Stimulated activated naive CD8-positive, alpha-beta T cell treated with anti-CD3 and anti-CD28 coated beads, Interleukin-15, amount 100 ng/mL, for 72 hours (primary cell): ENCODE data around the gene NOXA1.

ENCODE experiments used
- ATAC-seq: fragments of 150-1000 bp; cut with Tn5 transposase; 2 replicates; pipeline ENCODE4 v1.10.0; 2021; ENCODE audit warnings: mild to moderate bottlenecking, moderate library complexity
- DNase-seq, 2 donors: peaks; one replicate each; pipeline ENCODE4 v3.0.0; 2021 to 2022
- H3K27ac Mint-ChIP-seq, 2 donors: one replicate each; pipeline ENCODE4 v1.8.0; 2022; ENCODE audit warnings: mild to moderate bottlenecking in 2 of 2, mixed read lengths in 2 of 2, moderate library complexity in 2 of 2
- H3K27me3 Mint-ChIP-seq: one replicate; pipeline ENCODE4 v1.8.0; 2022; ENCODE audit warnings: mixed read lengths
- H3K4me1 Mint-ChIP-seq: one replicate; pipeline ENCODE4 v1.8.0; 2022; ENCODE audit warnings: mild to moderate bottlenecking, mixed read lengths
- H3K4me3 Mint-ChIP-seq, 2 donors: one replicate each; pipeline ENCODE4 v1.8.0; 2022; ENCODE audit warnings: mild to moderate bottlenecking in 2 of 2, mixed read lengths in 2 of 2, moderate library complexity in 1 of 2
- H3K9me3 Mint-ChIP-seq, 2 donors: one replicate each; pipeline ENCODE4 v1.8.0; 2022; ENCODE audit warnings: mixed read lengths in 2 of 2

NOXA1 gene

GRCh38 chr9:137427454-137428310 is 4.5 kb downstream of the NOXA1 start:
- DNase-seq (no peak), ATAC-seq (no peak)
- H3K4me1 Mint-ChIP-seq, result no peaks in the 10 kb centered on the region
- H3K27me3 Mint-ChIP-seq, result no peaks in the 10 kb centered on the region
- H3K9me3 Mint-ChIP-seq, result no peaks in the 10 kb centered on the region
- H3K27ac Mint-ChIP-seq, result no peak overlapping the region
- H3K4me3 Mint-ChIP-seq, result no peak overlapping the region

- Mint-ChIP-seq H3K4me3 (no peak overlapping the region), H3K4me1 (no peaks in the 10 kb centered on the region)
Observed at GRCh38 chr9:137428311-137428630, 5.1 kb downstream of the NOXA1 start.

GRCh38 chr9:137428841-137429545 is 5.8 kb downstream of the NOXA1 start:
- no peaks in the 10 kb centered on the region for H3K9me3 Mint-ChIP-seq
- no peak for ATAC-seq
- no peak overlapping the region for H3K27ac Mint-ChIP-seq
- DNase-seq, result no peak
- no peak overlapping the region for H3K4me3 Mint-ChIP-seq
- H3K27me3 Mint-ChIP-seq, result no peaks in the 10 kb centered on the region
- no peaks in the 10 kb centered on the region for H3K4me1 Mint-ChIP-seq

More at GRCh38 chr9:137428311-137428630, 5.1 kb downstream of the NOXA1 start:
- H3K9me3 Mint-ChIP-seq, result no peaks in the 10 kb centered on the region
- H3K27me3 Mint-ChIP-seq, result no peaks in the 10 kb centered on the region
- H3K27ac Mint-ChIP-seq, result no peak overlapping the region
- DNase-seq, result no peak
- ATAC-seq, result no peak

- DNase-seq, result no peak
- Mint-ChIP-seq H3K27ac (no peak overlapping the region), H3K4me1 (no peaks in the 10 kb centered on the region), H3K27me3 (no peaks in the 10 kb centered on the region), H3K4me3 (no peak overlapping the region), H3K9me3 (no peaks in the 10 kb centered on the region)
- ATAC-seq, result no peak
Observed at GRCh38 chr9:137429546-137429890, 6.3 kb downstream of the NOXA1 start.

- DNase-seq, result no peak
- peaks cover 3% of the 10 kb centered on the region for H3K4me1 Mint-ChIP-seq
- H3K4me3 Mint-ChIP-seq, result no peak overlapping the region
- no peak overlapping the region for H3K27ac Mint-ChIP-seq
- no peak for ATAC-seq
- no peaks in the 10 kb centered on the region for H3K27me3 Mint-ChIP-seq
- no peaks in the 10 kb centered on the region for H3K9me3 Mint-ChIP-seq
Observed at GRCh38 chr9:137429974-137430722, 7.0 kb downstream of the NOXA1 start.

- Mint-ChIP-seq H3K27me3 (no peaks in the 10 kb centered on the region), H3K4me1 (peaks cover 5% of the 10 kb centered on the region), H3K9me3 (no peaks in the 10 kb centered on the region), H3K4me3 (no peak overlapping the region), H3K27ac (no peak overlapping the region)
- DNase-seq (no peak), ATAC-seq (no peak)
Observed at GRCh38 chr9:137430723-137431415, 7.7 kb downstream of the NOXA1 start.

- no peak for ATAC-seq
- Mint-ChIP-seq H3K4me1 (peaks cover 5% of the 10 kb centered on the region), H3K27ac (no peak overlapping the region), H3K4me3 (no peak overlapping the region), H3K9me3 (no peaks in the 10 kb centered on the region), H3K27me3 (no peaks in the 10 kb centered on the region)
- no peak for DNase-seq
Observed at GRCh38 chr9:137431416-137431931, 8.3 kb downstream of the NOXA1 start.

- no peak for DNase-seq
- no peak for ATAC-seq
- H3K27me3 Mint-ChIP-seq, result no peaks in the 10 kb centered on the region
- H3K4me3 Mint-ChIP-seq, result no peak overlapping the region
- H3K4me1 Mint-ChIP-seq, result peaks cover 5% of the 10 kb centered on the region
- H3K27ac Mint-ChIP-seq, result no peak overlapping the region
- H3K9me3 Mint-ChIP-seq, result no peaks in the 10 kb centered on the region
Observed at GRCh38 chr9:137432687-137433348, 9.6 kb downstream of the NOXA1 start.

- no peak for ATAC-seq
- Mint-ChIP-seq H3K27ac (no peak overlapping the region), H3K9me3 (no peaks in the 10 kb centered on the region), H3K4me3 (no peak overlapping the region), H3K4me1 (peaks cover 5% of the 10 kb centered on the region), H3K27me3 (no peaks in the 10 kb centered on the region)
- DNase-seq, result no peak
Observed at GRCh38 chr9:137433349-137433915, 10.2 kb downstream of the NOXA1 start.

- Mint-ChIP-seq H3K9me3 (no peaks in the 10 kb centered on the region), H3K4me1 (peaks cover 5% of the 10 kb centered on the region), H3K27ac (no peak overlapping the region), H3K4me3 (no peak overlapping the region), H3K27me3 (no peaks in the 10 kb centered on the region)
- DNase-seq (no peak), ATAC-seq (no peak)
Observed at GRCh38 chr9:137433916-137434431, 10.8 kb downstream of the NOXA1 start.

GRCh38 chr9:137434498-137435380 is 11.5 kb downstream of the NOXA1 start:
- H3K27me3 Mint-ChIP-seq, result peaks cover 7% of the 10 kb centered on the region
- no peak for DNase-seq
- no peak overlapping the region for H3K4me3 Mint-ChIP-seq

GRCh38 chr9:137435381-137435891 is 12.2 kb downstream of the NOXA1 start:
- Mint-ChIP-seq H3K27ac (no peak overlapping the region), H3K4me3 (no peak overlapping the region), H3K27me3 (peaks cover 7% of the 10 kb centered on the region), H3K9me3 (no peaks in the 10 kb centered on the region), H3K4me1 (peaks cover 5% of the 10 kb centered on the region)
- DNase-seq, result no peak
- ATAC-seq, result no peak

More at GRCh38 chr9:137434498-137435380, 11.5 kb downstream of the NOXA1 start:
- no peak for ATAC-seq
- Mint-ChIP-seq H3K4me1 (peaks cover 5% of the 10 kb centered on the region), H3K27ac (no peak overlapping the region), H3K9me3 (no peaks in the 10 kb centered on the region)

GRCh38 chr9:137435980-137436760 is 13.0 kb downstream of the NOXA1 start:
- ATAC-seq, result peak; percentile 66
- Mint-ChIP-seq H3K4me1 (peaks cover 5% of the 10 kb centered on the region), H3K27me3 (peaks cover 7% of the 10 kb centered on the region), H3K4me3 (no peak overlapping the region), H3K27ac (no peak overlapping the region), H3K9me3 (no peaks in the 10 kb centered on the region)
- no peak for DNase-seq
